H9 (cell line): ENCODE results near the gene CHMP4A. TPM values are rescaled to one million over a fixed set of nuclear protein-coding genes. Genes with fewer than 3 reads are reported as not detected.

Experiments used
- DNase-seq: peaks from one replicate; pipeline ENCODE4 v3.0.0-alpha.2; 2017
- H2AFZ ChIP-seq: one replicate; pipeline ENCODE4 v1.6.1; 2013; ENCODE audit warnings: mild to moderate bottlenecking, low read length, control low read depth, moderate library complexity
- H2AK5ac ChIP-seq: 2 replicates; pipeline ENCODE4 v1.6.1; 2013; ENCODE audit warnings: low read length, control low read depth, mixed read lengths; ENCODE audit not compliant: insufficient read length
- H2BK120ac ChIP-seq: one replicate; pipeline ENCODE4 v1.6.1; 2013; ENCODE audit warnings: low read depth, mild to moderate bottlenecking, low read length, control low read depth, inconsistent platforms; ENCODE audit not compliant: poor library complexity, severe bottlenecking
- H2BK12ac ChIP-seq: 2 replicates; pipeline ENCODE4 v1.6.1; 2013; ENCODE audit warnings: low read length, control low read depth, mixed read lengths, low read depth; ENCODE audit not compliant: insufficient read length
- H2BK15ac ChIP-seq: 2 replicates; pipeline ENCODE4 v1.6.1; 2013; ENCODE audit warnings: low read depth, low read length, control low read depth
- H2BK20ac ChIP-seq: one replicate; pipeline ENCODE4 v1.6.1; 2013; ENCODE audit warnings: low read depth, mild to moderate bottlenecking, low read length, control low read depth, inconsistent platforms; ENCODE audit not compliant: poor library complexity, severe bottlenecking
- H2BK5ac ChIP-seq: 2 replicates; pipeline ENCODE4 v1.6.1; 2013; ENCODE audit warnings: low read length, control low read depth, mixed read lengths; ENCODE audit not compliant: insufficient read length
- H3K14ac ChIP-seq: 2 replicates; pipeline ENCODE4 v1.6.1; 2013; ENCODE audit warnings: low read length, control low read depth; ENCODE audit not compliant: insufficient read depth
- H3K18ac ChIP-seq: 2 replicates; pipeline ENCODE4 v1.6.1; 2013; ENCODE audit warnings: low read depth, mild to moderate bottlenecking, mixed read lengths, low read length, control low read depth; ENCODE audit not compliant: insufficient read length
- H3K23ac ChIP-seq: 2 replicates; pipeline ENCODE4 v1.6.1; 2013; ENCODE audit warnings: low read length, control low read depth, mixed read lengths, low read depth; ENCODE audit not compliant: insufficient read length
- H3K23me2 ChIP-seq: 2 replicates; pipeline ENCODE4 v1.6.1; 2013; ENCODE audit warnings: low read depth, mild to moderate bottlenecking, mixed read lengths, low read length, control low read depth; ENCODE audit not compliant: insufficient read length, poor library complexity, severe bottlenecking
- H3K27ac ChIP-seq: 2 replicates; pipeline ENCODE4 v1.5.1; 2013; ENCODE audit warnings: low read length, control low read depth, mixed read lengths, low read depth; ENCODE audit not compliant: insufficient read length
- H3K27me3 ChIP-seq: 2 replicates; pipeline ENCODE4 v1.6.1; 2013; ENCODE audit warnings: low read length, control low read depth, inconsistent platforms; ENCODE audit not compliant: insufficient read depth
- H3K4ac ChIP-seq: 2 replicates; pipeline ENCODE4 v1.6.1; 2013; ENCODE audit warnings: low read depth, mild to moderate bottlenecking, control low read depth, inconsistent platforms, low read length, moderate library complexity
- H3K4me1 ChIP-seq: 2 replicates; pipeline ENCODE4 v1.6.1; 2013; ENCODE audit warnings: low read length, control low read depth, inconsistent platforms; ENCODE audit not compliant: insufficient read depth
- H3K4me2 ChIP-seq: 2 replicates; pipeline ENCODE4 v1.6.1; 2013; ENCODE audit warnings: low read length, control low read depth, mixed read lengths; ENCODE audit not compliant: insufficient read length, insufficient read depth
- H3K56ac ChIP-seq: 2 replicates; pipeline ENCODE4 v1.6.1; 2013; ENCODE audit warnings: low read depth, mild to moderate bottlenecking, mixed read lengths, low read length, control low read depth; ENCODE audit not compliant: insufficient read length
- H3K79me1 ChIP-seq: 2 replicates; pipeline ENCODE4 v1.6.1; 2013; ENCODE audit warnings: low read depth, mild to moderate bottlenecking, moderate library complexity, low read length, control low read depth, inconsistent platforms; ENCODE audit not compliant: insufficient read depth, poor library complexity, severe bottlenecking
- H3K79me2 ChIP-seq: 2 replicates; pipeline ENCODE4 v1.6.1; 2013; ENCODE audit warnings: low read length, control low read depth, inconsistent platforms; ENCODE audit not compliant: insufficient read depth
- H3K9ac ChIP-seq: 2 replicates; pipeline ENCODE4 v1.6.1; 2013; ENCODE audit warnings: low read length, control low read depth, mixed read lengths; ENCODE audit not compliant: insufficient read length; ENCODE audit errors: extremely low read depth
- H3K9me3 ChIP-seq: one replicate; pipeline ENCODE4 v1.6.1; 2013; ENCODE audit warnings: low read depth, low read length, inconsistent platforms; ENCODE audit not compliant: control insufficient read depth
- H3T11ph ChIP-seq: one replicate; pipeline ENCODE4 v1.6.1; 2013; ENCODE audit warnings: mild to moderate bottlenecking, low read length, control low read depth, inconsistent platforms
- H4K20me1 ChIP-seq: one replicate; pipeline ENCODE4 v1.6.1; 2013; ENCODE audit not compliant: control insufficient read depth, insufficient read length, insufficient read depth
- H4K5ac ChIP-seq: 2 replicates; pipeline ENCODE4 v1.6.1; 2013; ENCODE audit warnings: low read depth, mild to moderate bottlenecking, mixed read lengths, low read length, control low read depth; ENCODE audit not compliant: insufficient read length
- H4K8ac ChIP-seq: replicated peaks from 2 replicates; pipeline ENCODE4 v1.6.1; 2013; ENCODE audit warnings: low read length, control low read depth, mixed read lengths, low read depth; ENCODE audit not compliant: insufficient read length
- H4K91ac ChIP-seq: 2 replicates; pipeline ENCODE4 v1.6.1; 2013; ENCODE audit warnings: low read depth, mild to moderate bottlenecking, moderate library complexity, mixed read lengths, low read length, control low read depth; ENCODE audit not compliant: insufficient read length
- H3K27ac Mint-ChIP-seq, 3 experiments: 2 replicates in 2 of 3; 3 replicates in 1 of 3; pipeline ENCODE4 v1.8.0; 2020 to 2021; ENCODE audit warnings: mixed read lengths in 3 of 3, mild to moderate bottlenecking in 1 of 3, moderate library complexity in 1 of 3
- H3K27me3 Mint-ChIP-seq: 2 replicates; pipeline ENCODE4 v1.8.0; 2021; ENCODE audit warnings: low read depth, mild to moderate bottlenecking, moderate library complexity, mixed read lengths
- H3K36me3 Mint-ChIP-seq, 3 experiments: 2 replicates in 2 of 3; 3 replicates in 1 of 3; pipeline ENCODE4 v1.8.0; 2020 to 2021; ENCODE audit warnings: low read depth in 3 of 3, mixed read lengths in 3 of 3; ENCODE audit not compliant: insufficient read depth in 1 of 3
- H3K4me1 Mint-ChIP-seq, 2 experiments: 2 replicates each; pipeline ENCODE4 v1.8.0; 2020; ENCODE audit warnings: mixed read lengths in 2 of 2
- H3K4me3 Mint-ChIP-seq, 2 experiments: 2 replicates in 1 of 2; 3 replicates in 1 of 2; pipeline ENCODE4 v1.8.0; 2020 to 2021; ENCODE audit warnings: mild to moderate bottlenecking in 2 of 2, mixed read lengths in 2 of 2, moderate library complexity in 1 of 2
- H3K9me3 Mint-ChIP-seq, 2 experiments: 2 replicates in 1 of 2; 3 replicates in 1 of 2; pipeline ENCODE4 v1.8.0; 2020; ENCODE audit warnings: mild to moderate bottlenecking in 2 of 2, mixed read lengths in 2 of 2, moderate library complexity in 1 of 2
- WGBS: extraction: QIAGEN DNeasy Blood & Tissue Kit; methylation state at CpG from one replicate; pipeline ENCODE4 v1.1.7; 2013; ENCODE audit warnings: missing lambda C conversion rate, low lambda C conversion rate, mixed read lengths; ENCODE audit not compliant: insufficient read length; ENCODE audit errors: extremely low coverage; 5-methylcytosine and 5-hydroxymethylcytosine counted together
- total RNA-seq: library from RNA; stranded (reverse); gene quantifications from 2 replicates; pipeline ENCODE4 v1.2.1, GENCODE V29; 2021
- TF ChIP-seq, protein P1 (sequence below): fragments of 200-600 bp; sonication (generic); conservative IDR thresholded peaks from 3 replicates; pipeline ENCODE4 v1.8.0; 2021; ENCODE audit warnings: antibody characterized with exemption, mild to moderate bottlenecking

The CHMP4A gene
- total RNA-seq, 1 experiment from 2014 or later: 46.2 TPM

DNA sequence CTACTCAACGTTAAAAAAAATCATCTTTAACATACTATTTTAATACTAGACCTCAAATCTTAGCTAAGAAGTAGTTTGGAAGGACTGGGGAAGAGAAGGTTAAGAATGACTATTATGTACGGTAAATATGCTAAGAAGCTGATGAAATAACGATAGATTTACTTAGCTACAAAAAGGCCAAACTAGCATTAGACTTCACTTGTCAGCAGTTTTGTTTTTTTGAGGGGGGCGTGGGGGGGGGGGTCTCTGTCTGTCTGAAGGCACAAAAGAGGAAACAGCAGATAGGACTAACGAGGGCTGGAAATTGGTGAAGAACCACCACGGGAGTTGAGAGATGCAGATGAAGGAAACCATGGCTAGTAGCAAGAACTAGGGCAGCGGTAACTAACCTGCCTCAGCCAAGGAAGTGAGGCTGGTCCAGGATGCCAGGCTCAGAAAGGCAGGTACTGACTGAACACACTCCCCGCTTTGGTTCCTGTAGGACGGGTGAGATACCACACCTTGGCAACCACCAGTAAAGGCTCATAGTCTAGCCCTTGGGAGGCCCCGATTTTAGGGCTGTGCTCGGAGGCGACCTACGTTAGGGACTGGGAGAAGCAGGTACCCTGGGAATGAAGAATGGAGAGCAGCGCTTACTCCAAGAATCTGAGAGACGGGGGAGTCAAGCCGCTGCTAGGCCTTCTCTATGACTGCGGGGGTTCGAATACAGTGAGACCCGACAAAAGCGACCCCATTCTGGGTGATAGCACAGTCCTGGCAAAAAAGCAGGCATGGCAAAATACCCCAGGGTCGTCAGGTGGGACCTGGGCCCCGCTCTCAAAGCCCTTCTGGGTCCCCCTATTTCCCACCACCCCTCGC is 18.2 kb upstream of the CHMP4A start:
- H2BK15ac ChIP-seq: no peak overlapping the region
- peaks cover 11% of the 10 kb centered on the region for H3K79me1 ChIP-seq
- peaks cover 3% of the 10 kb centered on the region; the same call in 1 of the 2 replicates for H3K79me2 ChIP-seq
- H3K56ac ChIP-seq: no peak overlapping the region
- H3K9me3 ChIP-seq: no peaks in the 10 kb centered on the region
- H4K91ac ChIP-seq: no peak overlapping the region
- H2AFZ ChIP-seq: no peak overlapping the region
- peak overlapping the region; percentile 57 for H3K27ac ChIP-seq
- H3T11ph ChIP-seq: no peak overlapping the region
- H3K18ac ChIP-seq: no peak overlapping the region
- no peak overlapping the region; the same call in 1 of the 2 replicates for H3K14ac ChIP-seq
- H4K5ac ChIP-seq: no peak overlapping the region
- no peak overlapping the region for H2BK5ac ChIP-seq
- H4K20me1 ChIP-seq: no peaks in the 10 kb centered on the region
- H3K4me2 ChIP-seq: peak overlapping the region; percentile 99
- H4K8ac ChIP-seq: peak overlapping the region; percentile 8
- H2AK5ac ChIP-seq: no peak overlapping the region
- Mint-ChIP-seq H3K4me3 (peak overlapping the region; percentile 98 to 99), H3K27ac (peak overlapping the region; percentile 96 to 99 (median 98)), H3K27me3 (no peaks in the 10 kb centered on the region), H3K36me3 (peaks cover 14 to 39% (median 39%) of the 10 kb centered on the region in 3 experiments; a peak in 6 of 7 replicates), H3K4me1 (peaks cover 8 to 22% of the 10 kb centered on the region in 2 experiments), H3K9me3 (no peaks in the 10 kb centered on the region)
- peak overlapping the region; percentile 75 for H3K9ac ChIP-seq
- no peak overlapping the region for H3K4ac ChIP-seq
- H2BK20ac ChIP-seq: no peak overlapping the region
- no peak overlapping the region for H2BK120ac ChIP-seq
- no peaks in the 10 kb centered on the region for H3K27me3 ChIP-seq
- peaks cover 15% of the 10 kb centered on the region for H3K23me2 ChIP-seq
- WGBS: 100% methylated on average over 1 of the region's 23 CpGs
- H3K23ac ChIP-seq: no peak overlapping the region
- 0 out of 2 replicates have a peak, but pooled peaks cover 6% of the 10 kb centered on the region for H3K4me1 ChIP-seq
- TF ChIP-seq, protein P1, sequence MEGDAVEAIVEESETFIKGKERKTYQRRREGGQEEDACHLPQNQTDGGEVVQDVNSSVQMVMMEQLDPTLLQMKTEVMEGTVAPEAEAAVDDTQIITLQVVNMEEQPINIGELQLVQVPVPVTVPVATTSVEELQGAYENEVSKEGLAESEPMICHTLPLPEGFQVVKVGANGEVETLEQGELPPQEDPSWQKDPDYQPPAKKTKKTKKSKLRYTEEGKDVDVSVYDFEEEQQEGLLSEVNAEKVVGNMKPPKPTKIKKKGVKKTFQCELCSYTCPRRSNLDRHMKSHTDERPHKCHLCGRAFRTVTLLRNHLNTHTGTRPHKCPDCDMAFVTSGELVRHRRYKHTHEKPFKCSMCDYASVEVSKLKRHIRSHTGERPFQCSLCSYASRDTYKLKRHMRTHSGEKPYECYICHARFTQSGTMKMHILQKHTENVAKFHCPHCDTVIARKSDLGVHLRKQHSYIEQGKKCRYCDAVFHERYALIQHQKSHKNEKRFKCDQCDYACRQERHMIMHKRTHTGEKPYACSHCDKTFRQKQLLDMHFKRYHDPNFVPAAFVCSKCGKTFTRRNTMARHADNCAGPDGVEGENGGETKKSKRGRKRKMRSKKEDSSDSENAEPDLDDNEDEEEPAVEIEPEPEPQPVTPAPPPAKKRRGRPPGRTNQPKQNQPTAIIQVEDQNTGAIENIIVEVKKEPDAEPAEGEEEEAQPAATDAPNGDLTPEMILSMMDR: no peak
- no peak for DNase-seq
- H2BK12ac ChIP-seq: no peak overlapping the region
